ENCODE measurements around the gene FBXL17. TPM values are rescaled to one million over a fixed set of nuclear protein-coding genes. Genes with fewer than 3 reads are reported as not detected.

Gene FBXL17
- total RNA-seq, 1 experiment from 2014 or later, result 8.8 TPM

GRCh38 chr5:107894361-107894760 is 487.5 kb downstream of the FBXL17 start:
- ChIA-PET CTCF (no interaction called here), POLR2A (ENCODE audit: unreplicated experiment) (interaction anchor here (0.6 kb wide), 1 partner anchor 76 kb away, joined by 4 read pairs; no protein-coding TSS in a partner anchor)
- H3K9ac ChIP-seq (ENCODE audit: low read length), result no peak overlapping the region
- no peaks in the 10 kb centered on the region for H3K79me2 ChIP-seq (ENCODE audit: low read length)
- H2AFZ ChIP-seq (ENCODE audit: low read length), result no peak overlapping the region
- intact Hi-C loops (cut with micrococcal nuclease), result no loop called here
- no peaks in the 10 kb centered on the region for H3K4me1 ChIP-seq (ENCODE audit: insufficient read depth, low read length)
- no peaks in the 10 kb centered on the region for H3F3A ChIP-seq (ENCODE audit: low read length, unreplicated experiment)
- H4K20me1 ChIP-seq (ENCODE audit: low read length), result no peaks in the 10 kb centered on the region
- DNase-seq (no peak), ATAC-seq (no peak)
- TF ChIP-seq EZH2phosphoT487 (IDR thresholded peaks at IDR 0.05; ENCODE audit: borderline replicate concordance, low read length), result no peak
- no peak for TF ChIP-seq EZH2 (IDR thresholded peaks at IDR 0.05; ENCODE audit: low read length, unreplicated experiment)
- no peak for TF ChIP-seq CTCF (conservative IDR thresholded peaks at IDR 0.05; ENCODE audit: low read depth, low read length)
- H3K9me2 ChIP-seq (replicated peaks; ENCODE audit: low read length), result no peaks in the 10 kb centered on the region
- no peak overlapping the region for H3K4me2 ChIP-seq (ENCODE audit: low read length)
- no peak overlapping the region for H3K4me3 ChIP-seq (ENCODE audit: low read length)
- no peaks in the 10 kb centered on the region for H3K36me3 ChIP-seq (ENCODE audit: low read depth, low read length)
- H3K9me3 ChIP-seq (ENCODE audit: low read length), result no peaks in the 10 kb centered on the region
- no peak overlapping the region for H3K27ac ChIP-seq (ENCODE audit: low read length)
- no TSS peak for BruUV-seq (replicated peaks)
- no peaks in the 10 kb centered on the region for H3K27me3 ChIP-seq (ENCODE audit: low read length)

- Histone ChIP-seq H3K9me3 (ENCODE audit: low read length) (no peaks in the 10 kb centered on the region), H3K9ac (ENCODE audit: low read length) (no peak overlapping the region), H2AFZ (ENCODE audit: low read length) (no peak overlapping the region), H3K79me2 (ENCODE audit: low read length) (no peaks in the 10 kb centered on the region), H4K20me1 (ENCODE audit: low read length) (no peaks in the 10 kb centered on the region), H3F3A (ENCODE audit: low read length, unreplicated experiment) (no peaks in the 10 kb centered on the region), H3K36me3 (ENCODE audit: low read depth, low read length) (no peaks in the 10 kb centered on the region), H3K4me1 (ENCODE audit: insufficient read depth, low read length) (no peaks in the 10 kb centered on the region), H3K27ac (ENCODE audit: low read length) (no peak overlapping the region), H3K27me3 (ENCODE audit: low read length) (no peaks in the 10 kb centered on the region), H3K4me3 (ENCODE audit: low read length) (no peak overlapping the region), H3K4me2 (ENCODE audit: low read length) (no peak overlapping the region), H3K9me2 (replicated peaks; ENCODE audit: low read length) (no peaks in the 10 kb centered on the region)
- TF ChIP-seq CTCF (conservative IDR thresholded peaks at IDR 0.05; ENCODE audit: low read depth, low read length) (no peak), EZH2 (IDR thresholded peaks at IDR 0.05; ENCODE audit: low read length, unreplicated experiment) (no peak), EZH2phosphoT487 (IDR thresholded peaks at IDR 0.05; ENCODE audit: borderline replicate concordance, low read length) (no peak)
- intact Hi-C loops (cut with micrococcal nuclease), result no loop called here
- DNase-seq (no peak), ATAC-seq (no peak; the same call in 1 of the 2 replicates)
- ChIA-PET POLR2A (ENCODE audit: unreplicated experiment) (interaction anchor here (0.6 kb wide), 1 partner anchor 93 kb away, joined by 5 read pairs; no protein-coding TSS in a partner anchor), CTCF (no interaction called here)
- BruUV-seq (replicated peaks), result no TSS peak
Measured at GRCh38 chr5:107893642-107894041, 488.3 kb downstream of the FBXL17 start.

- Histone ChIP-seq H3F3A (ENCODE audit: low read length, unreplicated experiment) (no peaks in the 10 kb centered on the region), H3K27me3 (ENCODE audit: low read length) (no peaks in the 10 kb centered on the region), H3K9me2 (replicated peaks; ENCODE audit: low read length) (no peaks in the 10 kb centered on the region), H3K4me1 (ENCODE audit: insufficient read depth, low read length) (no peaks in the 10 kb centered on the region), H3K27ac (ENCODE audit: low read length) (no peak overlapping the region), H3K79me2 (ENCODE audit: low read length) (no peaks in the 10 kb centered on the region), H3K9me3 (ENCODE audit: low read length) (no peaks in the 10 kb centered on the region), H3K4me3 (ENCODE audit: low read length) (no peak overlapping the region), H3K9ac (ENCODE audit: low read length) (no peak overlapping the region), H3K36me3 (ENCODE audit: low read depth, low read length) (no peaks in the 10 kb centered on the region), H3K4me2 (ENCODE audit: low read length) (no peak overlapping the region), H2AFZ (ENCODE audit: low read length) (no peak overlapping the region), H4K20me1 (ENCODE audit: low read length) (no peaks in the 10 kb centered on the region)
- POLR2A ChIA-PET (ENCODE audit: unreplicated experiment), result no interaction called here
- intact Hi-C loops (cut with micrococcal nuclease), result no loop called here
- TF ChIP-seq CTCF (conservative IDR thresholded peaks at IDR 0.05; ENCODE audit: low read depth, low read length) (no peak), EZH2 (IDR thresholded peaks at IDR 0.05; ENCODE audit: low read length, unreplicated experiment) (no peak), EZH2phosphoT487 (IDR thresholded peaks at IDR 0.05; ENCODE audit: borderline replicate concordance, low read length) (no peak)
- DNase-seq (no peak), ATAC-seq (no peak)
- no TSS peak for BruUV-seq (replicated peaks)
- CTCF ChIA-PET, result no interaction called here
Measured at GRCh38 chr5:107889387-107889786, 492.5 kb downstream of the FBXL17 start.
